SK-N-SH treated with all-trans-retinoic acid at 6 μM for 48 hours (cell line): ENCODE measurements around the gene TPM4.

Experiments
- ATAC-seq: fragments of 200-7000 bp; cut with Tn5 transposase; 3 replicates; pipeline ENCODE4 v1.9.1; 2020; ENCODE audit warnings: mild to moderate bottlenecking, moderate library complexity
- ARNTL ChIP-seq: fragments of 450-650 bp; formaldehyde crosslinking; IDR thresholded peaks from 2 replicates; pipeline ENCODE4 v1.5.0; 2020; ENCODE audit warnings: low read depth, mild to moderate bottlenecking, moderate library complexity, borderline replicate concordance
- BACH2 ChIP-seq: fragments of 250-450 bp; sonication (Bioruptor Pico); IDR thresholded peaks from 2 replicates; pipeline ENCODE4 v1.9.0; 2021; ENCODE audit warnings: mild to moderate bottlenecking, borderline replicate concordance
- CREB5 ChIP-seq: fragments of 250-450 bp; sonication (Bioruptor Pico); IDR thresholded peaks from 2 replicates; pipeline ENCODE4 v1.5.1; 2020; ENCODE audit warnings: low read depth, mild to moderate bottlenecking, moderate library complexity
- CSDC2 ChIP-seq: fragments of 250-450 bp; sonication (Bioruptor Pico); IDR thresholded peaks from 2 replicates; pipeline ENCODE4 v1.5.0; 2020; ENCODE audit warnings: mild to moderate bottlenecking, moderate library complexity
- ESRRG ChIP-seq: fragments of 250-450 bp; sonication (Bioruptor Pico); IDR thresholded peaks from 2 replicates; pipeline ENCODE4 v1.6.1; 2021; ENCODE audit warnings: mild to moderate bottlenecking
- GLIS3 ChIP-seq: fragments of 250-450 bp; sonication (Bioruptor Pico); IDR thresholded peaks from 2 replicates; pipeline ENCODE4 v1.5.0; 2020; ENCODE audit warnings: mild to moderate bottlenecking, moderate library complexity
- ISL1 ChIP-seq: fragments of 250-450 bp; sonication (Bioruptor Pico); IDR thresholded peaks from 2 replicates; pipeline ENCODE4 v2.1.2; 2022; ENCODE audit warnings: mild to moderate bottlenecking, moderate library complexity
- PATZ1 ChIP-seq: fragments of 250-450 bp; sonication (Bioruptor Pico); IDR thresholded peaks from 2 replicates; pipeline ENCODE4 v1.8.0; 2020; ENCODE audit warnings: mild to moderate bottlenecking, moderate library complexity, borderline replicate concordance
- POU6F1 ChIP-seq: fragments of 250-450 bp; sonication (Bioruptor Pico); IDR thresholded peaks from 2 replicates; pipeline ENCODE4 v1.8.0; 2021; ENCODE audit warnings: low read depth, mild to moderate bottlenecking, moderate library complexity, borderline replicate concordance
- PPARA ChIP-seq: fragments of 250-450 bp; sonication (Bioruptor Pico); IDR thresholded peaks from 2 replicates; pipeline ENCODE4 v1.5.0; 2020; ENCODE audit warnings: mild to moderate bottlenecking, borderline replicate concordance
- RARB ChIP-seq: fragments of 250-450 bp; sonication (Bioruptor Pico); IDR thresholded peaks from 2 replicates; pipeline ENCODE4 v1.8.0; 2021; ENCODE audit warnings: mild to moderate bottlenecking, moderate library complexity
- SNAI2 ChIP-seq: fragments of 250-450 bp; sonication (Bioruptor Pico); IDR thresholded peaks from 2 replicates; pipeline ENCODE4 v1.5.0; 2020; ENCODE audit warnings: mild to moderate bottlenecking, moderate library complexity
- TCF4 ChIP-seq: fragments of 250-450 bp; sonication (Bioruptor Pico); IDR thresholded peaks from 2 replicates; pipeline ENCODE4 v1.8.0; 2021; ENCODE audit warnings: mild to moderate bottlenecking, moderate library complexity, borderline replicate concordance
- TOX ChIP-seq: fragments of 250-450 bp; sonication (Bioruptor Pico); IDR thresholded peaks from 2 replicates; pipeline ENCODE4 v1.8.0; 2021; ENCODE audit warnings: mild to moderate bottlenecking, moderate library complexity, borderline replicate concordance
- TSHZ2 ChIP-seq: fragments of 250-450 bp; sonication (Bioruptor Pico); IDR thresholded peaks from 2 replicates; pipeline ENCODE4 v1.5.0; 2020; ENCODE audit warnings: mild to moderate bottlenecking, moderate library complexity
- ZFP3 ChIP-seq: fragments of 250-450 bp; sonication (Bioruptor Pico); IDR thresholded peaks from 2 replicates; pipeline ENCODE4 v1.5.0; 2020; ENCODE audit warnings: mild to moderate bottlenecking, moderate library complexity
- ZFP30 ChIP-seq: fragments of 450-650 bp; formaldehyde crosslinking; IDR thresholded peaks from 2 replicates; pipeline ENCODE4 v1.5.0; 2022; ENCODE audit warnings: mild to moderate bottlenecking, moderate library complexity
- ZNF565 ChIP-seq: fragments of 450-650 bp; formaldehyde crosslinking; conservative IDR thresholded peaks from 2 replicates; pipeline ENCODE4 v1.5.0; 2020; ENCODE audit warnings: low read depth, mild to moderate bottlenecking, moderate library complexity
- ZNF70 ChIP-seq: fragments of 450-650 bp; formaldehyde crosslinking; IDR thresholded peaks from 2 replicates; pipeline ENCODE4 v1.5.0; 2020; ENCODE audit warnings: mild to moderate bottlenecking, moderate library complexity
- ZNF8 ChIP-seq: fragments of 450-650 bp; formaldehyde crosslinking; IDR thresholded peaks from 2 replicates; pipeline ENCODE4 v1.5.0; 2020; ENCODE audit warnings: mild to moderate bottlenecking, moderate library complexity

Gene TPM4

GRCh38 chr19:16143399-16144215 is 67.3 kb downstream of the TPM4 start, which contains the start of gene HSH2D:
HSH2D (plus strand) TSS chr19:16143685; CDS start chr19:16148751, 5,066 bp downstream.
- TF ChIP-seq TOX (CRISPR knock-in tag) (no peak), ZFP30 (CRISPR knock-in tag) (no peak), GLIS3 (CRISPR knock-in tag) (no peak), POU6F1 (no peak), TCF4 (CRISPR knock-in tag) (no peak), CREB5 (CRISPR knock-in tag) (no peak), ISL1 (CRISPR knock-in tag) (no peak), ZFP3 (CRISPR knock-in tag) (no peak), PPARA (CRISPR knock-in tag) (no peak), ZNF70 (CRISPR knock-in tag) (no peak), RARB (CRISPR knock-in tag) (no peak), ESRRG (CRISPR knock-in tag) (no peak), BACH2 (CRISPR knock-in tag) (no peak), ZNF8 (CRISPR knock-in tag) (no peak), CSDC2 (CRISPR knock-in tag) (no peak), ARNTL (CRISPR knock-in tag) (no peak), SNAI2 (no peak), TSHZ2 (no peak)
- no peak for ATAC-seq

- no peak for ATAC-seq
- TF ChIP-seq ZNF8 (CRISPR knock-in tag): no peak
- peak; percentile 91 for TF ChIP-seq ZFP3 (CRISPR knock-in tag)
- TF ChIP-seq ZFP30 (CRISPR knock-in tag): no peak
Measured at GRCh38 chr19:16144216-16144581, 67.9 kb downstream of the TPM4 start.

- TF ChIP-seq ZFP30 (CRISPR knock-in tag) (no peak), CSDC2 (CRISPR knock-in tag) (no peak), ZNF70 (CRISPR knock-in tag) (no peak), ZNF565 (CRISPR knock-in tag) (no peak), ISL1 (CRISPR knock-in tag) (no peak), PATZ1 (CRISPR knock-in tag) (no peak), BACH2 (CRISPR knock-in tag) (no peak), TCF4 (CRISPR knock-in tag) (no peak), TOX (CRISPR knock-in tag) (no peak)
- TF ChIP-seq, all 23 proteins: peak for 0
- ATAC-seq: no peak
Measured at GRCh38 chr19:16146112-16146511, 69.8 kb downstream of the TPM4 start.
